GDM1 (cell line): ENCODE measurements around the gene DENND1C.
"Not testable (repeated sequence)": the region's sequence is repeated elsewhere in the genome, so short reads cannot be mapped to it uniquely, and the experiment has no call there.

ENCODE experiments used
- DNase-seq: peaks from one replicate; lab custom pipeline; 2025; lab: John Stamatoyannopoulos, UW

The DENND1C gene

GRCh38 chr19:6509118-6509971 is 27.8 kb upstream of the DENND1C start:
- DNase-seq = no peak

GRCh38 chr19:6508028-6508771 is 26.6 kb upstream of the DENND1C start:
- not testable (repeated sequence) for DNase-seq

GRCh38 chr19:6503407-6504201 is 22.0 kb upstream of the DENND1C start:
- DNase-seq = no peak

GRCh38 chr19:6501740-6502648 is 20.4 kb upstream of the DENND1C start, which contains the start of gene TUBB4A:
Gene TUBB4A (minus strand): TSS chr19:6502309. CDS start chr19:6502212, 97 bp downstream.
- no peak for DNase-seq

GRCh38 chr19:6500837-6501739 is 19.5 kb upstream of the DENND1C start:
- no peak for DNase-seq

- no peak for DNase-seq
These were observed 17.6 kb upstream of the DENND1C start for GRCh38 chr19:6499052-6499790.

GRCh38 chr19:6498294-6499036 is 16.9 kb upstream of the DENND1C start:
- DNase-seq = no peak

GRCh38 chr19:6495947-6496346 is 14.4 kb upstream of the DENND1C start:
- no peak for DNase-seq

GRCh38 chr19:6494438-6495036 is 12.9 kb upstream of the DENND1C start:
- no peak for DNase-seq

GRCh38 chr19:6491802-6492592 is 10.4 kb upstream of the DENND1C start:
- no peak for DNase-seq

- no peak for DNase-seq
These were observed 8.5 kb upstream of the DENND1C start for GRCh38 chr19:6490134-6490533.

- no peak for DNase-seq
These were observed 7.9 kb upstream of the DENND1C start for GRCh38 chr19:6489278-6490061.

GRCh38 chr19:6484831-6485230 is 3.2 kb upstream of the DENND1C start:
- DNase-seq = no peak

- DNase-seq = no peak
These were observed 2.6 kb upstream of the DENND1C start for GRCh38 chr19:6484230-6484629.

- no peak for DNase-seq
These were observed 1.6 kb upstream of the DENND1C start for GRCh38 chr19:6483235-6483634.

- DNase-seq = no peak
These were observed 728 bp upstream of the DENND1C start for GRCh38 chr19:6482343-6482686.
